Stimulated activated CD8-positive, alpha-beta memory T cell treated with anti-CD3 and anti-CD28 coated beads, Interleukin-15, amount 100 ng/mL, for 48 hours (primary cell): ENCODE measurements around the gene BBS9.

Source experiments
- DNase-seq, 2 donors: peaks; one replicate each; pipeline ENCODE4 v3.0.0-alpha.2; 2020; ENCODE audit warnings: low read depth in 2 of 2

Gene BBS9

GRCh38 chr7:33612442-33612841 is 483.1 kb downstream of the BBS9 start:
- DNase-seq = no peak

GRCh38 chr7:33614357-33615117 is 485.2 kb downstream of the BBS9 start:
- DNase-seq = no peak

GRCh38 chr7:33616752-33617151 is 487.4 kb downstream of the BBS9 start:
- DNase-seq = no peak

GRCh38 chr7:33619264-33619663 is 489.9 kb downstream of the BBS9 start:
- no peak for DNase-seq

GRCh38 chr7:33623267-33623666 is 493.9 kb downstream of the BBS9 start:
- DNase-seq = no peak

GRCh38 chr7:33624215-33624614 is 494.9 kb downstream of the BBS9 start:
- no peak for DNase-seq

- no peak for DNase-seq
Measured at GRCh38 chr7:33626869-33627268, 497.5 kb downstream of the BBS9 start.

- no peak for DNase-seq
Measured at GRCh38 chr7:33627741-33628140, 498.4 kb downstream of the BBS9 start.

- no peak for DNase-seq
Measured at GRCh38 chr7:33628894-33629293, 499.5 kb downstream of the BBS9 start.

- no peak for DNase-seq
Measured at GRCh38 chr7:33630359-33630758, 501.0 kb downstream of the BBS9 start.

GRCh38 chr7:33632322-33632721 is 503.0 kb downstream of the BBS9 start:
- DNase-seq = no peak

- DNase-seq = no peak
Measured at GRCh38 chr7:33632840-33633525, 503.6 kb downstream of the BBS9 start.

- DNase-seq = no peak
Measured at GRCh38 chr7:33634606-33635005, 505.2 kb downstream of the BBS9 start.

GRCh38 chr7:33636359-33636758 is 507.0 kb downstream of the BBS9 start:
- DNase-seq = no peak

- DNase-seq = no peak
Measured at GRCh38 chr7:33639552-33640197, 510.3 kb downstream of the BBS9 start.

GRCh38 chr7:33640741-33641140 is 511.4 kb downstream of the BBS9 start:
- no peak for DNase-seq

GRCh38 chr7:33642312-33642711 is 512.9 kb downstream of the BBS9 start:
- DNase-seq = no peak

- DNase-seq = no peak
Measured at GRCh38 chr7:33643530-33643929, 514.2 kb downstream of the BBS9 start.

GRCh38 chr7:33644489-33644888 is 515.1 kb downstream of the BBS9 start:
- DNase-seq = no peak

GRCh38 chr7:33645104-33645503 is 515.7 kb downstream of the BBS9 start:
- DNase-seq = no peak

GRCh38 chr7:33646166-33646565 is 516.8 kb downstream of the BBS9 start:
- no peak for DNase-seq

- no peak for DNase-seq
Measured at GRCh38 chr7:33646891-33647391, 517.6 kb downstream of the BBS9 start.
